Measurements from ENCODE around the gene KDM2A.
A peak's percentile ranks its signal among the peaks of the same experiment; 100 is the strongest.
"Not testable (repeated sequence)": the region's sequence is repeated elsewhere in the genome, so short reads cannot be mapped to it uniquely, and the experiment has no call there.

The KDM2A gene

DNA sequence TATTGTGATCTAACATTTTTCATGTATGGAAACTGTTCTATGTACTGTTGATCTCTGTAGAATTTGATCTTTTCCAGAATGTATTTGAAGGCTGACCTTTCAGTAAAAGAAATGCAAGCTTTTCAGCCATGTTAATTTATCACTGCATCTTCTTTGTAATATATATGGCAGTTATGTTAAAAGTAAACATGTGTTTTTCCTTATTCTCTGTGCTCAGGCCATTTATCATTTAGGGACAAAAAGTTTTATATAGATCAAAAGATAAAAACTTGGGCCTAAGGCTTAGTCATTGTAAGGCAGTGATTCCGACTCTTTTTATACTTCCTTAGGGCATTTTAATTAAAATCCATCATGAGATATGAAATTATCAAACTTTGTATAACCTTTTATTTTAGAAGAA lies 48.7 kb downstream of the KDM2A start:
- DNase-seq (ENCODE audit: low spot score): no peak

GRCh38 chr11:67168911-67169310 lies 49.8 kb downstream of the KDM2A start:
- not testable (repeated sequence) for DNase-seq (ENCODE audit: low spot score)

DNA sequence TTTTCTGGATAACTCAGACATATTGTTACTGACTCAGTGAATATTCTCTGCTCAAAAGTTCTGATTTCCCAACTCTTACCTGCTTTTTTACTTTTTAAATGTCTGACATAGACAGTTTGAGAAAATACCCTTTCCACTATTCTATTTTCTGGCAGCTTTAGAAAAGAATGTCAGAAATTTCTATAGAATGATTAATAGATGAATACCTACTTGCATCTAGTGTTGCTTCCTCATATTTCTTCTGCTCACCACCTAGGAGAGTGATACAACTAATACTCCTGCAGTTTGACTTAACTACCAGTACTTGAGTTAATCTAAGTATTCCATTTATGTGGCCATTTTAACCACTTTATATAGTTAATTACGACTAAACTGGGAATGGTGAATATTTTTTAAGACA lies 55.2 kb downstream of the KDM2A start:
- DNase-seq (ENCODE audit: low spot score): no peak

GRCh38 chr11:67177399-67178281 lies 58.6 kb downstream of the KDM2A start:
- no peak for DNase-seq (ENCODE audit: low spot score)

- no peak for DNase-seq (ENCODE audit: low spot score)
Observed at GRCh38 chr11:67178421-67178820, 59.4 kb downstream of the KDM2A start.

- DNase-seq (ENCODE audit: low spot score): no peak
Observed at GRCh38 chr11:67178878-67179277, 59.8 kb downstream of the KDM2A start.

- no peak for DNase-seq (ENCODE audit: low spot score)
Observed at GRCh38 chr11:67179892-67180490, 60.9 kb downstream of the KDM2A start.

- no peak for DNase-seq (ENCODE audit: low spot score)
Observed at GRCh38 chr11:67194096-67194495, 75.0 kb downstream of the KDM2A start.

DNA sequence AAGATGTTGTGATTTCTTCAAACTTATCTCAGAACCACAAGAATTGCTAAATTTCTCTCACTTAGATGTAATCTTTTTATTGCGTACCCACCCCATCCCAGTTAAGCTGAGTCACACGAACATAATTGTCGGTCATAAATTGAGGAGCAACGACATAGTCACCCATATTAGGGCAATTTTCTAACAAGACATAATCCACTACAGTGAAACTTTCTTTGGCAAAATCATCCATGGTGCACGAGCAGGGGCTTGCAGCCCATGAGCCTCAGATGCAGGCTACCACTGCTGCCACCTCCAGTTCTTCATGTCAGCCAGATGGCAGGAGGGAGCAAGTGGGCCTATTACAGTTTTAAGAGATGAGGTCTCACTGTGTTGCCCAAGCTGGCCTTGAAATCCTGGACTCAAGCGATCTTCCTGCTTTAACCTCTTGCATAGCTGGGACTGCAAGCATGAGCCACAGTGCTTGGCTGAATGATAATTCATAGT lies 77.0 kb downstream of the KDM2A start:
- DNase-seq (ENCODE audit: low spot score): peak; percentile 25

GRCh38 chr11:67197606-67198005 lies 78.5 kb downstream of the KDM2A start:
- DNase-seq (ENCODE audit: low spot score): no peak

- not testable (repeated sequence) for DNase-seq (ENCODE audit: low spot score)
Observed at GRCh38 chr11:67198781-67199180, 79.7 kb downstream of the KDM2A start.

DNA sequence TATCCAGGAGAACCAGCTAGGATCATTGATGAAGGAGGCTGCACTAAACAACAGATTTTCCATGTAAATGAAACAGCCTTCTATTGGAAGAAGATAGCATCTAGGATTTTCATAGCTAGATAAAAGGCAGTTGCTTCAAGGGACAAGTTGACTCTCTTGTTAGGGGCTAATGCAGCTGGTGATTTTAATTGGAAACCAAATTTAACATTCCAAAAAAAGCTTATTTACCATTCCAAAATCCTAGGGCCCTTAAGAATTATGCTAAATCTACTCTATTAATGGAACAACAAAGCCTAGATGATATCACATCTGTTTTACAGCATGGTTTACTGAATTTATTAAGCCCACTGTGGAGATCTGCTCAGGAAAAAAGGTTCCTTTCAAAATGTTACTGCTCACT lies 80.7 kb downstream of the KDM2A start:
- DNase-seq (ENCODE audit: low spot score): no peak

- DNase-seq (ENCODE audit: low spot score): no peak
Observed at GRCh38 chr11:67202028-67202427, 83.0 kb downstream of the KDM2A start.

GRCh38 chr11:67204822-67205221 lies 85.8 kb downstream of the KDM2A start:
- DNase-seq (ENCODE audit: low spot score): no peak

DNA sequence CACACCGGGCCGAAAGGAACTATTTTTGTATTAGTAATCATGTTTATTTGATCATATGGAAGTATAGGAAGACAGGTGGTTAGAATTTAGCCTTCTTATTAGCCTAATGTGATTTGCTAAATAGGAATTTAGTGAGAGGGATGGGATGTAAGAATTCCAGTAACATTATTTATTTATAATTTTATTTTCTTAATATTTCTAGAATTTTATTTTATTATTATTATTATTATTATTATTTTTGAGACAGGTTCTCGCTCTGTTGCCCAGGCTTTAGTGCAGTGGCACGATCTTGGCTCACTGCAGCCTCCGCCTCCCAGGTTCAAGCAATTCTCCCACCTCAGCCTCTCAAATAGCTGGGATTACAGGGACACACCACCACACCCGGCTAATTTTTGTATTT lies 90.2 kb downstream of the KDM2A start:
- not testable (repeated sequence) for DNase-seq (ENCODE audit: low spot score)

DNA sequence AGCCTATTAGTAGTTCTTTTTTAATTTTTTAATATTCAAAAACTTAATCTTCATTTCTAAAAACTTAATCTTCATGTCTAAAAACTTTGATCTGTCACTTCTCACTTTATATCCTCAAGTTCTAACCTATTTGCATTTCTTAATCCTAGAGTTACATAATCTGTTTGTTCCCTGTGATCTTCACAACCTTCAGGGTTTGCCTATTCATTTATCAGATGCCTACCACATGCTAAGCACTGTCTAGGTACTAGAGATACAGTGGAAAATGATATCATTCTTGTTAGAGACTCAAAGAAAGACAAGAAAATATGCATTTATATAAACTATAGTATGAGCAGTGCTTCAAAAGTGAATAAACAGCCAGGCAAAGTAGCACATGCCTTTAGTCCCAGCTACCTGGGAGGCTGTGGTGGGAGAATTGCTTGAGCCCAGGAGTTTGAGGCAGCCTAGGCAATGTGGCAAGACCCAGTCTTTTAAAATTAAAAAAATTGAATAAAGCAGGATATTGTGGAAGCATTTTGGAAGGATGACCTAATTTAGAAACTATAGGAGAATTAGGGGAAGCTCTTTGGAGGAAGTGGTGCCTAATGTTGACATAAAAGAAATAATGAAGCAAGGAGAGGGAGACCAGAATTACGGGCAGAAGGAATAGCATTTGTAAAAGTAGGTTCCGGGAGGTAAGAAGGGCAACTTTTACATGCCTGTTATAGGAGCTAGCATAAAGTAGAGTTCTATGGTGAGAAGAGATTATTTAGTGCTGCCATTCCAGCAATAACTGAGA lies 92.8 kb downstream of the KDM2A start:
- DNase-seq (ENCODE audit: low spot score): no peak

DNA sequence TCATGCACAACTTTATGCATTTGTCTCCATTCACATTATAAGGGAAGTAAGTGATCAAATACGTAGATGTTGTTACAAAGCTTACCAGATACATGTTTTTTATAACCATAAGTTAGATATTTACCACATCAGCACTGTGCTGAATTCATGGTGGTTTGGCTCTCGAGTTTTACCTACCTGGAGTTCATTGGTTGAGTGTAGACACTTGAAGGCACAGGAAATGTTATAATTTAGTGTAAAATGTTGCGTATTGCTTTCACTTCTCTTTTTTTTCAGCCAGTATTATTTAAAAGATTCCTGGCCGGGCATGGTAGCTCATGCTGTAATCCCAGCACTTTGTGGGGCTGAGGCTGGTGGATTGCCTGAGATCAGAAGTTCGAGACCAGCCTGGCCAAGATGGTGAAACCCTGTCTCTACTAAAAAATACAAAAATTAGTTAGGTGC lies 94.1 kb downstream of the KDM2A start:
- no peak for DNase-seq (ENCODE audit: low spot score)

DNA sequence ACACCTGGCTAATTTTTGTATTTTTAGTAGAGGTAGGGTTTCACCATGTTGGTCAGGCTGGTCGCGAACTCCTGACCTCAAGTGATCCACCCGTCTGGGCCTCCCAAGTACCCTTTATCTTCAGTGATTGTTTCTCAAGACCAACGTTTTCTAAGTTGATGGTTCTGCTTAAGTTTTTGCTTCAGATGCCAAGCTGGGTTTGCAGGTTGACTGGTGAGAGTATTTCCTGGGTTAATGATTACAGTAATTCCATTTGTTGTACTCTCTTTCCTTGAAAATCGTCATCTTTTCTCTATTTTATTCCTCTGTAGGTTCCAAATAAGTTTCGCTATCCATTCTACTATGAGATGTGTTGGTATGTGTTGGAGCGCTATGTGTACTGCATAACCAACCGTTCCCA lies 108.7 kb downstream of the KDM2A start:
- DNase-seq (ENCODE audit: low spot score): no peak

DNA sequence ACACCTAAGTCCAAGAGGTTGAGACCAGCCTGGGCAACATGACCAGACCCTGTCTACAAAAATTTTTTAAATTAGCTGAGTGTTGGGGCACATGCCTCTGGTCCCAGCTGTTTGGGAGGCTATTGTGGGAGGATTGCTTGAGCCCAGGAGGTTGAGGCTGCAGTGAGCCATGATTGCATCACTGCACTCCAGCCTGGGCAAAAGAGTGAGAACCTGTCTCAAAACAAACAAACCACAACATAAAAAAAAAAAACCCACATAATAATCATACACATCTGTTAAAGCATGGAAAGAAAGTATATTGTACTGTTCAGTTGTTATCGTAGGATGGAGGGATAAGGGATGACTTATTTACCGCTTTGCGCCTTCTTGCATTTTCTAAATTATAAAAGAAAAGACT lies 111.3 kb downstream of the KDM2A start:
- no peak for DNase-seq (ENCODE audit: low spot score)

GRCh38 chr11:67230886-67231285 lies 111.8 kb downstream of the KDM2A start:
- no peak for DNase-seq (ENCODE audit: low spot score)

GRCh38 chr11:67233584-67234190 lies 114.6 kb downstream of the KDM2A start:
- DNase-seq (ENCODE audit: low spot score): no peak

GRCh38 chr11:67234571-67234970 lies 115.5 kb downstream of the KDM2A start:
- not testable (repeated sequence) for DNase-seq (ENCODE audit: low spot score)

All from cerebellar cortex (tissue), 1 donor.